ENCODE measurements around the gene ARHGAP24.

The ARHGAP24 gene

DNA sequence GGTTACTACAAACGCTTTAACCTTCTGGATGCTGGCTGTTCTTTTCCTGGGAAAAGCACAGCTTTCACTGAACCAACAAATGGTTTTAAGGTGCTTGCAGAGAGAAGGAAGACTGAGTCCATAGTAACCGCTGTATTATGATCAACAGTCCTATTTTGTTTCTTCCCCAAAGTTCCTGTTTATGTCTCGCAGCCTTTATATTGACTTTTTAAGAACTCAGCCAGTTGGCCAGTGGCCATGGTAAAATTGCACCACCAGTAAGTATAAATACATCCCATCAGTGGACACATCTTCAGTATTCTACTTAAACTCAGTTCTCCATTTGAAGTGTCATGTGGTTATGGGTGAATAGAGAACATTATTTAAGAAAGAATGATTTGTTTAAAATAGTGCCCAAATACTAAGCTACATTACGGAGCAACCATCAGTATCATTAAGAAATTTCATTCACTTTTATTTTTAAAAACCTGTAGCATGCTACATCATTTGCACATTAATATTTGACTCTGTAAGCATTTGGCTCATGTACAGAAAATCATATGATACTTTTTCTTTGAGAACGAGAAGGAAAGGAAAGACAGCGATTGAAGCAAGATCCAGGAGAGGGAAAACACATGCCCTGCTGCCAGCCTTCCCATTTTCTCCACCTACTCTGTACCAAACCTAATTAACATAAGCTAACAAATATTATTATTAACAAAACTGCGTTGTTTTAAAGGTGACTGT is 287.0 kb downstream of the ARHGAP24 start:
- DNase-seq (ENCODE audit: low read depth) = peak; percentile 76
- TF ChIP-seq, protein P1, sequence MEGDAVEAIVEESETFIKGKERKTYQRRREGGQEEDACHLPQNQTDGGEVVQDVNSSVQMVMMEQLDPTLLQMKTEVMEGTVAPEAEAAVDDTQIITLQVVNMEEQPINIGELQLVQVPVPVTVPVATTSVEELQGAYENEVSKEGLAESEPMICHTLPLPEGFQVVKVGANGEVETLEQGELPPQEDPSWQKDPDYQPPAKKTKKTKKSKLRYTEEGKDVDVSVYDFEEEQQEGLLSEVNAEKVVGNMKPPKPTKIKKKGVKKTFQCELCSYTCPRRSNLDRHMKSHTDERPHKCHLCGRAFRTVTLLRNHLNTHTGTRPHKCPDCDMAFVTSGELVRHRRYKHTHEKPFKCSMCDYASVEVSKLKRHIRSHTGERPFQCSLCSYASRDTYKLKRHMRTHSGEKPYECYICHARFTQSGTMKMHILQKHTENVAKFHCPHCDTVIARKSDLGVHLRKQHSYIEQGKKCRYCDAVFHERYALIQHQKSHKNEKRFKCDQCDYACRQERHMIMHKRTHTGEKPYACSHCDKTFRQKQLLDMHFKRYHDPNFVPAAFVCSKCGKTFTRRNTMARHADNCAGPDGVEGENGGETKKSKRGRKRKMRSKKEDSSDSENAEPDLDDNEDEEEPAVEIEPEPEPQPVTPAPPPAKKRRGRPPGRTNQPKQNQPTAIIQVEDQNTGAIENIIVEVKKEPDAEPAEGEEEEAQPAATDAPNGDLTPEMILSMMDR (conservative IDR thresholded peaks at IDR 0.05; ENCODE audit: control insufficient read depth, insufficient read depth, low read depth, low read length) = no peak
- H3K4me3 ChIP-seq (ENCODE audit: control insufficient read depth, low read depth, low read length) = no peak overlapping the region

- TF ChIP-seq, protein P1 (conservative IDR thresholded peaks at IDR 0.05; ENCODE audit: control insufficient read depth, insufficient read depth, low read depth, low read length) = no peak
- no peak overlapping the region for H3K4me3 ChIP-seq (ENCODE audit: control insufficient read depth, low read depth, low read length)
- peak; percentile 93 for DNase-seq (ENCODE audit: low read depth)
These were observed 287.6 kb downstream of the ARHGAP24 start for GRCh38 chr4:85762529-85762871.

DNA sequence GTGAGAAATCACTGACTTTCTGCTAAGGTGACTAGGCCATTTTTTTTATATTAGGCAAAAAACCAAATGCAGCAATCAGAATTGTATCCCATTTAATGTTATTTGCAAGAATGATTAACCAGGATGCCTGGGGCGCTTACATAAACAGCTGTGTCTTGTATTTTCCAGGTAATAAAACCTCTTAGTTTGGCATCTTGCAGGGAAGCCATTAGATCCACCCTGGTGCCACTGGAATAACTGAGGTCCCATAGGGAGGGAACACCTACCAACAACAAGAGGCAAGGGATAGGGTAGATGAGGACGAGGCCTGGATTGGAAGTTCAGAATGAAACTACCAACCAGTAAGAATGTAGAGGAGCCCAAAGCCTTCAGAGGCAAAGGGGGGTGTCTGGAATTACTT is 288.3 kb downstream of the ARHGAP24 start:
- no peak for DNase-seq (ENCODE audit: low read depth)
- TF ChIP-seq, protein P1 (conservative IDR thresholded peaks at IDR 0.05; ENCODE audit: control insufficient read depth, insufficient read depth, low read depth, low read length) = no peak

DNA sequence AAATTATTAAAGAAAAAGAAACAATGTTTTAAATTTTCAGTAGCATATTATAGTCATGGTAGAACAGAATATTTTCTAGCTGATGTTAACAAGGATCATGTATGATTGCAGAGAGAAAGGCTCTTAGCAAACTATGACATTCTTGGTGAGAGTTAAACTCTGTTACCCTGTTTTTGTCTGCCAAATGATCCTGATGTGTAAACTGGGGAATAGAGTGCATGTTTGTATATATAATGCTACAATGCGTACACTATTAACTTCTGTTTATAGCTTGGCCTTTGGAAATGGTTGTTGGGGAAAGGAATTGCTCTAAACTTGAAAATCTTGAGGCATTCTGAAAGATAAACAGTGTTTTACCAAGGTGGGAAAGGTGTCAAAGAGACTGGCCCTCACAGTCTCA is 292.7 kb downstream of the ARHGAP24 start:
- no peak overlapping the region for H3K4me3 ChIP-seq (ENCODE audit: control insufficient read depth, low read depth, low read length)

More for the DNA sequence above, 288.3 kb downstream of the ARHGAP24 start:
- no peak overlapping the region for H3K4me3 ChIP-seq (ENCODE audit: control insufficient read depth, low read depth, low read length)

GRCh38 chr4:85769009-85769408 is 294.1 kb downstream of the ARHGAP24 start:
- no peak overlapping the region for H3K4me3 ChIP-seq (ENCODE audit: control insufficient read depth, low read depth, low read length)
- TF ChIP-seq, protein P1 (conservative IDR thresholded peaks at IDR 0.05; ENCODE audit: control insufficient read depth, insufficient read depth, low read depth, low read length) = no peak
- no peak for DNase-seq (ENCODE audit: low read depth)

More for the DNA sequence above, 292.7 kb downstream of the ARHGAP24 start:
- TF ChIP-seq, protein P1 (conservative IDR thresholded peaks at IDR 0.05; ENCODE audit: control insufficient read depth, insufficient read depth, low read depth, low read length) = no peak
- no peak for DNase-seq (ENCODE audit: low read depth)

DNA sequence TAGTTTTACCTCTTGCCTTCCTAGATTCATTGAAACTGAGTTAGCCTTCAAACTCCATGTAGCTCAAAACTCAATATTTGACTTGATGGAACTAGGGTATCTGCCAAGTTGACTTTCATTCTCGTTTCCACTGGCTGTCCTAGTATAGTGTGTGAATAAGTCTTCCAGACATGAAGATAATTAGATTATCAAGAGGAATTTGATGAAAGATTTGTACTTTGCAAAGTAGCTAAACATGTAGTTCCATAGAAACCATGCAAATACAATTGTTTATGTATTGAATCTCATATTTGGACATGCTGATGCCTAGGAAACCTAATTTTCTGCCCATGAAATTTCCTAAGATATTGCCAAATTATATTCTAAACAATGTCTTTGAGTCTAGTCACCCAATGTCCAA is 297.5 kb downstream of the ARHGAP24 start:
- no peak for DNase-seq (ENCODE audit: low read depth)
- TF ChIP-seq, protein P1 (conservative IDR thresholded peaks at IDR 0.05; ENCODE audit: control insufficient read depth, insufficient read depth, low read depth, low read length) = no peak
- no peak overlapping the region for H3K4me3 ChIP-seq (ENCODE audit: control insufficient read depth, low read depth, low read length)
